Omental fat pad (tissue), 4 donors: ENCODE data around the gene EHBP1. TPM values are rescaled to one million over a fixed set of nuclear protein-coding genes. Genes with fewer than 3 reads are reported as not detected.

Source experiments
- ATAC-seq: fragments of 150-250 bp; one replicate; pipeline ENCODE4 v1.9.1; 2016; ENCODE audit warnings: mild to moderate bottlenecking, moderate library complexity; ENCODE audit not compliant: low FRiP score
- DNase-seq: peaks from one replicate; pipeline ENCODE4 v3.0.0-alpha.2; 2019; ENCODE audit warnings: low spot score
- CTCF ChIP-seq, 3 donors: fragments of 450-650 bp; IDR thresholded peaks; one replicate each; pipeline ENCODE4 v1.5.1; 2016 to 2017; ENCODE audit warnings: antibody characterized with exemption in 3 of 3, mild to moderate bottlenecking in 3 of 3, moderate library complexity in 2 of 3
- total RNA-seq, 4 donors: library from RNA; depleted of rRNA; stranded (reverse); fragments of >200 nt; gene quantifications; one replicate each; pipeline ENCODE4 v1.1.0, GENCODE V29; 2016

Gene EHBP1
- total RNA-seq, 4 donors from 2014 or later: 60.9 to 91.3 (median 78.6) TPM

- ATAC-seq (no peak), DNase-seq (no peak)
- TF ChIP-seq CTCF (IDR thresholded peaks at IDR 0.05): no peak
These were observed 43.4 kb upstream of the EHBP1 start for GRCh38 chr2:62662131-62662530.

- no peak for TF ChIP-seq CTCF (IDR thresholded peaks at IDR 0.05)
- DNase-seq: no peak
- no peak for ATAC-seq
These were observed 43.0 kb upstream of the EHBP1 start for GRCh38 chr2:62662554-62662953.

- no peak for TF ChIP-seq CTCF (IDR thresholded peaks at IDR 0.05)
- DNase-seq: no peak
- ATAC-seq: peak; percentile 62
These were observed 42.1 kb upstream of the EHBP1 start for GRCh38 chr2:62663411-62663810.

GRCh38 chr2:62663920-62664795 lies 41.4 kb upstream of the EHBP1 start:
- ATAC-seq (peak; percentile 65), DNase-seq (no peak)
- no peak for TF ChIP-seq CTCF (IDR thresholded peaks at IDR 0.05)

GRCh38 chr2:62665446-62665845 lies 40.1 kb upstream of the EHBP1 start:
- DNase-seq (no peak), ATAC-seq (no peak)
- no peak for TF ChIP-seq CTCF (IDR thresholded peaks at IDR 0.05)

- ATAC-seq: no peak
- TF ChIP-seq CTCF (IDR thresholded peaks at IDR 0.05): no peak
- no peak for DNase-seq
These were observed 36.3 kb upstream of the EHBP1 start for GRCh38 chr2:62669180-62669579.

GRCh38 chr2:62672601-62673000 lies 32.9 kb upstream of the EHBP1 start:
- ATAC-seq: no peak
- DNase-seq: no peak
- TF ChIP-seq CTCF (IDR thresholded peaks at IDR 0.05): no peak
